Breast epithelium (tissue), 4 donors: ENCODE measurements around the gene KRT28. TPM values are rescaled to one million over a fixed set of nuclear protein-coding genes. Genes with fewer than 3 reads are reported as not detected.

Source experiments
- DNase-seq, 2 donors: peaks; one replicate each; pipeline ENCODE4 v3.0.0-alpha.2; 2019; ENCODE audit warnings: low spot score in 2 of 2
- H3K27ac ChIP-seq, 2 donors: fragments of 200-600 bp; sonication (generic) in 1 of 2; one replicate each; pipeline ENCODE4 v1.5.1; 2016 to 2019; ENCODE audit warnings: mild to moderate bottlenecking in 1 of 2
- H3K27me3 ChIP-seq, 2 donors: fragments of 200-600 bp; sonication (generic) in 1 of 2; one replicate each; pipeline versions ENCODE4 v1.5.1 to v1.6.0; 2017 to 2019; ENCODE audit warnings: control low read depth in 1 of 2, mild to moderate bottlenecking in 1 of 2
- H3K36me3 ChIP-seq: fragments of 200-600 bp; one replicate; pipeline ENCODE4 v1.5.1; 2019
- H3K4me1 ChIP-seq, 2 donors: fragments of 200-600 bp; sonication (generic); one replicate each; pipeline ENCODE4 v1.5.1; 2016 to 2019; ENCODE audit warnings: control low read depth in 1 of 2
- H3K4me3 ChIP-seq, 3 donors: fragments of 200-600 bp; sonication (generic); 1 replicate in 2 of 3; 2 replicates in 1 of 3; pipeline ENCODE4 v1.5.1; 2016 to 2019; ENCODE audit warnings: mild to moderate bottlenecking in 3 of 3, moderate library complexity in 2 of 3
- H3K9me3 ChIP-seq, 2 donors: fragments of 200-600 bp; sonication (generic) in 1 of 2; one replicate each; pipeline ENCODE4 v1.5.1; 2016 to 2019; ENCODE audit warnings: control low read depth in 1 of 2
- POLR2A ChIP-seq: fragments of 450-650 bp; IDR thresholded peaks from one replicate; pipeline ENCODE4 v1.6.1; 2016; ENCODE audit warnings: antibody characterized with exemption, mild to moderate bottlenecking, moderate library complexity
- POLR2AphosphoS5 ChIP-seq, 3 donors: sonication (generic); formaldehyde crosslinking; IDR thresholded peaks; one replicate each; pipeline ENCODE4 v1.6.1; 2017; ENCODE audit warnings: antibody characterized with exemption in 3 of 3
- intact Hi-C: fragments of 100-400 bp; cut with DNase I; formaldehyde crosslinking; loops from one replicate; pipeline ENCODE4 v1.15.1; 2023; ENCODE audit warnings: low total_unique reads
- total RNA-seq, 3 donors: library from RNA; depleted of rRNA; stranded (reverse); fragments of >200 nt; gene quantifications; one replicate each; pipeline ENCODE4 v1.1.0, GENCODE V29; 2016
- TF ChIP-seq, protein P1 (sequence below), 3 donors: fragments of 450-650 bp; IDR thresholded peaks; one replicate each; pipeline ENCODE4 v1.5.1; 2016 to 2017; ENCODE audit warnings: antibody characterized with exemption in 3 of 3, mild to moderate bottlenecking in 3 of 3, moderate library complexity in 3 of 3

The KRT28 gene
- total RNA-seq, 3 donors from 2014 or later: not detected

DNA sequence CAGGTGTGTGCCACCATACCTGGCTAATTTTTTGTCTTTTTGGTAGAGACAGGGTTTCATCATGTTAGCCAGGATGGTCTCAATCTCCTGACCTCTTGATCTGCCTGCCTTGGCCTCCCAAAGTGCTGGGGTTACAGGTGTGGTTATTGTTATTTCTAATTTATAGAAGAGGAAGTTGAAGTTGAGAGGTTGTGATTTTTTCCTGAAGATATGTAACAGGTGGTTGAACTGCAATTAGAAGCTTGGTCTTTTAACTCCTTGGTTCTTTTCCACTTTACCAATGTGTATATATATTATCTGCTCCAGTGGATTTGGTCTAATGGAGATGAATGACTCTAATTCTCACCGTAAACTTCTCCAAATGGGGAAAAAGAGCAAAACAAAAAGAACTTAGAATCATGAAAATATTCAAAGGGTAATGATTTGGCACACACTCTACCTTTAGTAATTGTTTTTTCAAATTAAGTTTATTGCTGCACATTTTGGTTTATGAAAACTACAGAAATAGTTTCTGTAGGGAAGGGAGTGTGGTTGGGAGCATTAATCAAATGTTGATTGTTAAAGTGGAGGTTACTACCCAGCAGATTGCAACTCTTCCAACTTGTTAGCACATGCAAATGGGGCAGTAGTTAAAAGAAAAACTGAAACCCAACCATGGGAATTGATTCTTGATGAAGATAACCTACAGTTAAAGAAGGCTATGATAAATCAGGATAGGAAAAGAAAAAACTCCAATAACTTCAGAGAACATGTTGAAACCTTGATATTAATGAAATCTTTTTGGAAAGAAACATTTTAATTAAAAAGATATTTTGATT, 24.5 kb upstream of the KRT28 start:
- no peak for DNase-seq
- Histone ChIP-seq H3K4me3 (no peak overlapping the region), H3K36me3 (no peaks in the 10 kb centered on the region), H3K27me3 (no peaks in the 10 kb centered on the region), H3K4me1 (no peaks in the 10 kb centered on the region), H3K27ac (no peak overlapping the region), H3K9me3 (no peaks in the 10 kb centered on the region)
- TF ChIP-seq, protein P1, sequence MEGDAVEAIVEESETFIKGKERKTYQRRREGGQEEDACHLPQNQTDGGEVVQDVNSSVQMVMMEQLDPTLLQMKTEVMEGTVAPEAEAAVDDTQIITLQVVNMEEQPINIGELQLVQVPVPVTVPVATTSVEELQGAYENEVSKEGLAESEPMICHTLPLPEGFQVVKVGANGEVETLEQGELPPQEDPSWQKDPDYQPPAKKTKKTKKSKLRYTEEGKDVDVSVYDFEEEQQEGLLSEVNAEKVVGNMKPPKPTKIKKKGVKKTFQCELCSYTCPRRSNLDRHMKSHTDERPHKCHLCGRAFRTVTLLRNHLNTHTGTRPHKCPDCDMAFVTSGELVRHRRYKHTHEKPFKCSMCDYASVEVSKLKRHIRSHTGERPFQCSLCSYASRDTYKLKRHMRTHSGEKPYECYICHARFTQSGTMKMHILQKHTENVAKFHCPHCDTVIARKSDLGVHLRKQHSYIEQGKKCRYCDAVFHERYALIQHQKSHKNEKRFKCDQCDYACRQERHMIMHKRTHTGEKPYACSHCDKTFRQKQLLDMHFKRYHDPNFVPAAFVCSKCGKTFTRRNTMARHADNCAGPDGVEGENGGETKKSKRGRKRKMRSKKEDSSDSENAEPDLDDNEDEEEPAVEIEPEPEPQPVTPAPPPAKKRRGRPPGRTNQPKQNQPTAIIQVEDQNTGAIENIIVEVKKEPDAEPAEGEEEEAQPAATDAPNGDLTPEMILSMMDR (IDR thresholded peaks at IDR 0.05): no peak
- TF ChIP-seq POLR2AphosphoS5 (IDR thresholded peaks at IDR 0.05) (no peak), POLR2A (no peak)
- intact Hi-C loops: no loop called here

DNA sequence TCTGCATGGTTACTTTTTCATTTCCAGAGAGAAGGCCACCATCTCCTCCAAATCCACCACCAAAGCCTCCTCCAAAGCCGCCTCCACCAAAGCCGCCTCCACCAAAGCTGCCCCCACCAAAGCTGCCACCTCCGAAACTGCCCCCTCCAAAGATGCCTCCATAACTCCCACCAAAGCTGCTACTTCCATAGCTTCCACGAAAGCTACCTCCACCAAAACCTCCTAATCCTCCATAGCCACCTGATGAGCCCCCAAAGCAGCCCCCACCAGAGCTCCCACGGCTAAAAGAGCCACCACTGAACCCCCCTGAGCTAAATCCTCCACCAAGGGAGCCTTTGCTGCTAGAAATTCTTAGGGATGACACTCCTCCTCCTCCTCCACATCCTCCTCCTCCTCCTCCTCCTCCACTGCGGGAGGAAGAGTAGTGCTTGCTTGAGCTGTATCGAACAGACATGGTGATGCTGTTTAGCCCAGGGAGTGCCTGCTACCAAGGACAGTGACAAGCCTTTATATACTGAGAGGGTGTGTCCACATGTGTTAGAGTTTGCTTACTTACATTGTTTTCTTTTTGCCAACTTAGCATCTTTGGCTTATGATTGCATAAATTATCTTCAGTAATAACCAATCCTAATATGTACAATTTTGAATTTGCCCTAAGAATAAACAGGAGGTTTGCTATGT, 22.5 kb upstream of the KRT28 start, which contains the start of gene KRT10:
Gene KRT10 (minus strand): TSS at position 483 of the 681 bp plus-strand sequence. CDS start 29 bp downstream, at position 454.
- intact Hi-C loops: no loop called here
- H3K36me3 ChIP-seq: no peaks in the 10 kb centered on the region
- TF ChIP-seq POLR2A (no peak), POLR2AphosphoS5 (IDR thresholded peaks at IDR 0.05) (no peak)
- TF ChIP-seq, protein P1 (IDR thresholded peaks at IDR 0.05): no peak
- H3K27me3 ChIP-seq: no peaks in the 10 kb centered on the region
- H3K27ac ChIP-seq: no peak within 1 kb of the TSS
- H3K4me1 ChIP-seq: no peaks in the 10 kb centered on the region
- no peak within 1 kb of the TSS for H3K4me3 ChIP-seq
- no peak for DNase-seq
- no peaks in the 10 kb centered on the region for H3K9me3 ChIP-seq

DNA sequence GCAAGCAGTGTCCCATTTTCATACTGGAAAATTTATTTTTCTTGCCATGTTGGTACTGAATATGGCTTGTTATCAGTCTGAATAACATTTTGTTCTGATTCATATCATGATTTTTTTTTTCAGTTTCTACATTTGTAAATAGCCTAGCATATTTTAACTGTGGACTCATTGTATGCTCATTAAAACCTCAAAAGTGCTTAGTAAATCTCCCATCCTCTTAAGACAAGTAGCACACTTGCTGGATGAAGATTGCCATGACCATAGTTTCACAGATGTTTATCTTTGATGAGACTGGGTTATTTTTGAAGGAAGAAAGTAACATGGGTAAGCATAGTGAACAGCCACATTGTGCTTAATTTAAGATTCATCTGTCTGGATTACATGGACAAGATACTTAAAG, 21.8 kb upstream of the KRT28 start:
- intact Hi-C loops: no loop called here

DNA sequence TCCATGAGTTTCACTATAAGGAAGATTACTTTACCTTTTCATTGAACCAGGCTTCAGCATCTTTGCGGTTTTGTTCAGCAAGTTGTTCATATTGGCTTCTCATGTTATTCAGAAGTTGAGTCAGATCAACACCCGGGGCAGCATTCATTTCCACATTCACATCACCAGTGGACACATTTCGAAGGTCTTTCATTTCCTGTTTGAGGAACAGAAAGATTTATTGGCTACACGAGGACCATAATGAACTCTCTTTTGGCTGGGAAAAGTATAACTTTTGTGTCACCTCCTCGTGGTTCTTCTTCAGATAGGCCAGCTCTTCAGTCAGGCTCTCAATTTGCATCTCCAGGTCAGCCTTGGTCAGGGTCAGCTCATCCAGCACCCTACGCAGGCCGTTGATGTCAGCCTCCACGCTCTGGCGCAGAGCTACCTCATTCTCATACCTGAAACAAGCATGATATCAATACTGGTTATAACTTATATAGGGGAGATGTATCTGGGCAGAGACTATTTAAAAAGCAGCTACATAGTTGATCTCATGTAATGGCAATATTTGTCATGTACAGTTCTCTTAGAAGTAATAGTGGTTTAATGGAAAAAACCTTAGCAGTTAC, 20.6 kb upstream of the KRT28 start:
- intact Hi-C loops: no loop called here

More for the DNA sequence above, 21.8 kb upstream of the KRT28 start:
- no peaks in the 10 kb centered on the region for H3K27me3 ChIP-seq
- H3K4me3 ChIP-seq: no peak overlapping the region
- no peak for TF ChIP-seq POLR2AphosphoS5 (IDR thresholded peaks at IDR 0.05)
- H3K27ac ChIP-seq: no peak overlapping the region
- no peaks in the 10 kb centered on the region for H3K4me1 ChIP-seq
- DNase-seq: no peak
- no peaks in the 10 kb centered on the region for H3K36me3 ChIP-seq
- H3K9me3 ChIP-seq: no peaks in the 10 kb centered on the region

DNA sequence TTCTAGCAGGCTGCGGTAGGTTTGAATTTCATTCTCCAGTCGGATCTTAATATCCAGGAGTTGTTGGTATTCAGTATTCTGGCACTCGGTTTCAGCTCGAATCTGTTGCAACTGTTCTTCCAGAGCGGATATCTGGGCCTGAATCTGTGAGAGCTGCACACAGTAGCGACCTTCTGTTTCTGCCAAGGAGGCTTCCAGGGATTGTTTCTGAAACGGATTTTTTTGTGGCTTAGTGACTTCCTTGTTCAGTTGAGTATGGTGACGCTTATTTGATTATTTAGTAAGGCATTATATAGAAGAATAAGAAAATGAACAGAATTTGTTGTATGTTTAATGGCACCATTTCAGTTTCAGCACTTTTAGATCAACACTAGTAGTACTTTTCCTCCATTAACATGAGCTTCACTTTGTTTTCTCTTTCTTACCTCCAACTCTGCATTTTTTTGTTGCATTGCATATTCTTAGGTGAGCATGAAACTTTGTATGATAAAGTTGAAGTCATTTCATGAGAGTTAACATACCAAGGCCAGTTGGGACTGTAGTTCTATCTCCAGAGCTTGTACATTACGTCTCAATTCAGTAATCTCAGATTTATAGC, 19.9 kb upstream of the KRT28 start:
- intact Hi-C loops: no loop called here

More for the DNA sequence above, 20.6 kb upstream of the KRT28 start:
- Histone ChIP-seq H3K27me3 (no peaks in the 10 kb centered on the region), H3K4me1 (no peaks in the 10 kb centered on the region), H3K36me3 (no peaks in the 10 kb centered on the region), H3K27ac (no peak overlapping the region), H3K4me3 (peak overlapping the region in 1 of 3 donors; percentile 82), H3K9me3 (no peaks in the 10 kb centered on the region)
- TF ChIP-seq POLR2A (no peak), POLR2AphosphoS5 (IDR thresholded peaks at IDR 0.05) (no peak)
- TF ChIP-seq, protein P1 (IDR thresholded peaks at IDR 0.05): no peak
- no peak for DNase-seq

More for the DNA sequence above, 19.9 kb upstream of the KRT28 start:
- H3K27me3 ChIP-seq: no peaks in the 10 kb centered on the region
- peak overlapping the region; percentile 90 to 97 for H3K27ac ChIP-seq
- no peak for DNase-seq
- H3K4me1 ChIP-seq: no peaks in the 10 kb centered on the region
- peak overlapping the region; percentile 67 to 82 (median 75) for H3K4me3 ChIP-seq
- TF ChIP-seq POLR2AphosphoS5 (IDR thresholded peaks at IDR 0.05): no peak
- TF ChIP-seq, protein P1 (IDR thresholded peaks at IDR 0.05): no peak
- TF ChIP-seq POLR2A: no peak
- no peaks in the 10 kb centered on the region for H3K36me3 ChIP-seq
- no peaks in the 10 kb centered on the region for H3K9me3 ChIP-seq
